ENCODE data around the gene IGF1.

IGF1 gene

DNA sequence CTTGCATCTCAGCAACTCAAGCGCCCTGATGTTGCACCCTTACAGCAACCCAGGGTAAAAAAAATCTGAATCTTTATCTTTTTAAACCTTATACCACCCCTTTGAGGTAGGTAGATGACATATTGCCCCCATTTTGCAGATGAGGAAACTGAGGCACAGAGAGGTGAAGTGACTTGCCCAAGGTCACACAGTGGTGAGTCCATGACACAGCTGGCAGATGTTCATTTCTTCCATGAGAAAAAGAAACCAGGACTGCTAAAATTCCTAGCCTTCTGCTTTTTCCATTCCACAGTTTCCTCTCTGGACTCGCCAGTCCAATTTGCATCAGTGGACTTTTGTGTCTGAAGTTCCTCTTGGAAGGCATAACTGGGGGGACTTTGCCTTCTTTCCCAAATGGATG is 79.3 kb downstream of the IGF1 start:
- Histone ChIP-seq H3K27ac (ENCODE audit: low read length) (no peak overlapping the region), H2AFZ (ENCODE audit: low read depth, low read length) (no peak overlapping the region), H3K4me1 (ENCODE audit: insufficient read depth, low read length) (no peaks in the 10 kb centered on the region), H3K27me3 (ENCODE audit: insufficient read depth, low read length, poor library complexity) (no peaks in the 10 kb centered on the region), H3K9ac (ENCODE audit: low read depth, low read length) (no peak overlapping the region), H3K79me2 (ENCODE audit: insufficient read depth, low read length) (no peaks in the 10 kb centered on the region), H3K4me3 (ENCODE audit: low read depth in 1 of 2, low read length in 2 of 2) (no peak overlapping the region), H3K4me2 (ENCODE audit: insufficient read depth, low read length) (no peak overlapping the region), H3K36me3 (ENCODE audit: insufficient read depth, low read length) (no peaks in the 10 kb centered on the region), H4K20me1 (ENCODE audit: insufficient read depth, low read length) (no peaks in the 10 kb centered on the region), H3K9me3 (ENCODE audit: insufficient read depth, low read length, severe bottlenecking) (no peaks in the 10 kb centered on the region)
- ATAC-seq (ENCODE audit: insufficient read depth, low read depth) (no peak), DNase-seq (no peak)
- TF ChIP-seq, protein P1, sequence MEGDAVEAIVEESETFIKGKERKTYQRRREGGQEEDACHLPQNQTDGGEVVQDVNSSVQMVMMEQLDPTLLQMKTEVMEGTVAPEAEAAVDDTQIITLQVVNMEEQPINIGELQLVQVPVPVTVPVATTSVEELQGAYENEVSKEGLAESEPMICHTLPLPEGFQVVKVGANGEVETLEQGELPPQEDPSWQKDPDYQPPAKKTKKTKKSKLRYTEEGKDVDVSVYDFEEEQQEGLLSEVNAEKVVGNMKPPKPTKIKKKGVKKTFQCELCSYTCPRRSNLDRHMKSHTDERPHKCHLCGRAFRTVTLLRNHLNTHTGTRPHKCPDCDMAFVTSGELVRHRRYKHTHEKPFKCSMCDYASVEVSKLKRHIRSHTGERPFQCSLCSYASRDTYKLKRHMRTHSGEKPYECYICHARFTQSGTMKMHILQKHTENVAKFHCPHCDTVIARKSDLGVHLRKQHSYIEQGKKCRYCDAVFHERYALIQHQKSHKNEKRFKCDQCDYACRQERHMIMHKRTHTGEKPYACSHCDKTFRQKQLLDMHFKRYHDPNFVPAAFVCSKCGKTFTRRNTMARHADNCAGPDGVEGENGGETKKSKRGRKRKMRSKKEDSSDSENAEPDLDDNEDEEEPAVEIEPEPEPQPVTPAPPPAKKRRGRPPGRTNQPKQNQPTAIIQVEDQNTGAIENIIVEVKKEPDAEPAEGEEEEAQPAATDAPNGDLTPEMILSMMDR (IDR thresholded peaks at IDR 0.05; ENCODE audit: borderline replicate concordance, extremely low read depth, low read length, poor library complexity, severe bottlenecking), result no peak
- no peak for TF ChIP-seq EZH2 (IDR thresholded peaks at IDR 0.05; ENCODE audit: borderline replicate concordance, low read depth, low read length, severe bottlenecking)

DNA sequence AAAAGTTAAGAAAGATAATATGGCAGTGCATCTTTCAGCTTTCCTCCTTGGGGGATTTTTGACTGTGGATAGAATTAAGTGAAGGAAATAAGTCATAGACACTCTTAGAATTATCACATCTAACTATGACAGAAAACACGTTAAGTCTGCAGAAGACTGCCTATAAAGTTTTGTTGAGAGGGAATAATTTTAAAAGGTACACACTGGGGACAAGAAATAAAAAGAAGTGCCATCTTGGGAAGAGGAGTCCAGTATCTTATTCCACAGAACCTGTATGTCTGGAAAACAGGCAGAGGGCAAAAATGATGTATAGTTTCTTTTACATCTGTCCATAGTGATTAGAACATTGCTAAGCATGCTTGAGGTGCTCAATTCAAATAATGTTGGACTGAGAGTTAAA is 80.7 kb downstream of the IGF1 start:
- H3K9me3 ChIP-seq (ENCODE audit: insufficient read depth, low read length, severe bottlenecking), result no peaks in the 10 kb centered on the region
- DNase-seq (no peak), ATAC-seq (ENCODE audit: insufficient read depth, low read depth) (no peak)
- H3K4me3 ChIP-seq (ENCODE audit: low read depth in 1 of 2, low read length in 2 of 2), result no peak overlapping the region
- H4K20me1 ChIP-seq (ENCODE audit: insufficient read depth, low read length), result no peaks in the 10 kb centered on the region
- no peaks in the 10 kb centered on the region for H3K27me3 ChIP-seq (ENCODE audit: insufficient read depth, low read length, poor library complexity)
- no peaks in the 10 kb centered on the region for H3K36me3 ChIP-seq (ENCODE audit: insufficient read depth, low read length)
- H3K79me2 ChIP-seq (ENCODE audit: insufficient read depth, low read length), result no peaks in the 10 kb centered on the region
- TF ChIP-seq, protein P1 (IDR thresholded peaks at IDR 0.05; ENCODE audit: borderline replicate concordance, extremely low read depth, low read length, poor library complexity, severe bottlenecking), result no peak
- no peak for TF ChIP-seq EZH2 (IDR thresholded peaks at IDR 0.05; ENCODE audit: borderline replicate concordance, low read depth, low read length, severe bottlenecking)
- H3K4me1 ChIP-seq (ENCODE audit: insufficient read depth, low read length), result no peaks in the 10 kb centered on the region
- no peak overlapping the region for H3K4me2 ChIP-seq (ENCODE audit: insufficient read depth, low read length)
- no peak overlapping the region for H2AFZ ChIP-seq (ENCODE audit: low read depth, low read length)
- no peak overlapping the region for H3K27ac ChIP-seq (ENCODE audit: low read length)
- no peak overlapping the region for H3K9ac ChIP-seq (ENCODE audit: low read depth, low read length)

- H3K9me3 ChIP-seq (ENCODE audit: insufficient read depth, low read length, severe bottlenecking), result no peaks in the 10 kb centered on the region
- no peaks in the 10 kb centered on the region for H3K27me3 ChIP-seq (ENCODE audit: insufficient read depth, low read length, poor library complexity)
- no peak for ATAC-seq (ENCODE audit: insufficient read depth, low read depth)
- no peak overlapping the region for H3K27ac ChIP-seq (ENCODE audit: low read length)
- no peak overlapping the region for H3K4me2 ChIP-seq (ENCODE audit: insufficient read depth, low read length)
- H3K4me3 ChIP-seq (ENCODE audit: low read depth in 1 of 2, low read length in 2 of 2), result no peak overlapping the region
- no peaks in the 10 kb centered on the region for H3K4me1 ChIP-seq (ENCODE audit: insufficient read depth, low read length)
- H4K20me1 ChIP-seq (ENCODE audit: insufficient read depth, low read length), result no peaks in the 10 kb centered on the region
- no peaks in the 10 kb centered on the region for H3K79me2 ChIP-seq (ENCODE audit: insufficient read depth, low read length)
- H2AFZ ChIP-seq (ENCODE audit: low read depth, low read length), result no peak overlapping the region
- TF ChIP-seq EZH2 (IDR thresholded peaks at IDR 0.05; ENCODE audit: borderline replicate concordance, low read depth, low read length, severe bottlenecking), result no peak
- TF ChIP-seq, protein P1 (IDR thresholded peaks at IDR 0.05; ENCODE audit: borderline replicate concordance, extremely low read depth, low read length, poor library complexity, severe bottlenecking), result no peak
- no peak for DNase-seq
- H3K36me3 ChIP-seq (ENCODE audit: insufficient read depth, low read length), result no peaks in the 10 kb centered on the region
- H3K9ac ChIP-seq (ENCODE audit: low read depth, low read length), result no peak overlapping the region
These were observed 84.1 kb downstream of the IGF1 start for GRCh38 chr12:102396276-102396675.

- ATAC-seq (ENCODE audit: insufficient read depth, low read depth), result no peak
- DNase-seq, result no peak
- H2AFZ ChIP-seq (ENCODE audit: low read depth, low read length), result no peak overlapping the region
- no peaks in the 10 kb centered on the region for H4K20me1 ChIP-seq (ENCODE audit: insufficient read depth, low read length)
- no peaks in the 10 kb centered on the region for H3K9me3 ChIP-seq (ENCODE audit: insufficient read depth, low read length, severe bottlenecking)
- H3K9ac ChIP-seq (ENCODE audit: low read depth, low read length), result no peak overlapping the region
- no peaks in the 10 kb centered on the region for H3K4me1 ChIP-seq (ENCODE audit: insufficient read depth, low read length)
- H3K36me3 ChIP-seq (ENCODE audit: insufficient read depth, low read length), result no peaks in the 10 kb centered on the region
- TF ChIP-seq, protein P1 (IDR thresholded peaks at IDR 0.05; ENCODE audit: borderline replicate concordance, extremely low read depth, low read length, poor library complexity, severe bottlenecking), result no peak
- TF ChIP-seq EZH2 (IDR thresholded peaks at IDR 0.05; ENCODE audit: borderline replicate concordance, low read depth, low read length, severe bottlenecking), result no peak
- no peaks in the 10 kb centered on the region for H3K79me2 ChIP-seq (ENCODE audit: insufficient read depth, low read length)
- no peak overlapping the region for H3K4me2 ChIP-seq (ENCODE audit: insufficient read depth, low read length)
- no peaks in the 10 kb centered on the region for H3K27me3 ChIP-seq (ENCODE audit: insufficient read depth, low read length, poor library complexity)
- no peak overlapping the region for H3K4me3 ChIP-seq (ENCODE audit: low read depth in 1 of 2, low read length in 2 of 2)
- H3K27ac ChIP-seq (ENCODE audit: low read length), result no peak overlapping the region
These were observed 86.2 kb downstream of the IGF1 start for GRCh38 chr12:102394200-102394599.

Data from DND-41 (cell line).